ENCODE measurements around the gene C4orf50. TPM values are rescaled to one million over a fixed set of nuclear protein-coding genes. Genes with fewer than 3 reads are reported as not detected.

The C4orf50 gene
- total and polyA plus RNA-seq, 2 of the 8 experiments (the other 6 are each of a cell fraction or from before 2014, with no cell fraction given), result 0.08 to 0.22 TPM

GRCh38 chr4:6047130-6047673 lies 29.0 kb upstream of the C4orf50 start (continued):
- no peak for TF ChIP-seq CHD7 (IDR thresholded peaks at IDR 0.05; ENCODE audit: insufficient replicate concordance, low read length)

Measured in H1 (cell line).